Measurements from ENCODE around the gene TOM1L1.

The TOM1L1 gene

GRCh38 chr17:54887787-54888186 is 12.9 kb upstream of the TOM1L1 start:
- H3K36me3 ChIP-seq (ENCODE audit: control insufficient read depth in 2 of 2, insufficient read depth in 1 of 2, low read length in 2 of 2): no peaks in the 10 kb centered on the region
- CTCF ChIA-PET: interaction anchor here (0.7 kb wide), 1 partner anchor 230 kb away, joined by 3 read pairs; no protein-coding TSS in a partner anchor
- H3K9me3 ChIP-seq (ENCODE audit: control insufficient read depth, insufficient read depth, low read depth, low read length): no peaks in the 10 kb centered on the region
- no peak overlapping the region for H3K4me3 ChIP-seq (ENCODE audit: low read depth, low read length)
- TF ChIP-seq ZNF292 (tag by site-specific recombination; IDR thresholded peaks at IDR 0.05; ENCODE audit: borderline replicate concordance, low read depth) (no peak), ZNF580 (tag by site-specific recombination; IDR thresholded peaks at IDR 0.05) (no peak), ZNF654 (tag by site-specific recombination; IDR thresholded peaks at IDR 0.05; ENCODE audit: low read depth) (no peak), ZNF510 (tag by site-specific recombination; IDR thresholded peaks at IDR 0.05; ENCODE audit: insufficient replicate concordance) (no peak)
- no peaks in the 10 kb centered on the region for H3K4me1 ChIP-seq (ENCODE audit: control insufficient read depth, insufficient read depth, low read length)
- H3K27ac ChIP-seq (ENCODE audit: extremely low read depth, low read depth, low read length): no peak overlapping the region
- POLR2A ChIA-PET: no interaction called here

- no peak overlapping the region for H3K4me3 ChIP-seq (ENCODE audit: low read depth, low read length)
- ChIA-PET CTCF (no interaction called here), POLR2A (no interaction called here)
- TF ChIP-seq OSR2 (tag by site-specific recombination; IDR thresholded peaks at IDR 0.05): no peak
- H3K27ac ChIP-seq (ENCODE audit: extremely low read depth, low read depth, low read length): no peak overlapping the region
- H3K4me1 ChIP-seq (ENCODE audit: control insufficient read depth, insufficient read depth, low read length): no peaks in the 10 kb centered on the region
- H3K36me3 ChIP-seq (ENCODE audit: control insufficient read depth in 2 of 2, insufficient read depth in 1 of 2, low read length in 2 of 2): no peaks in the 10 kb centered on the region
- no peaks in the 10 kb centered on the region for H3K9me3 ChIP-seq (ENCODE audit: control insufficient read depth, insufficient read depth, low read depth, low read length)
Observed at GRCh38 chr17:54888254-54888653, 12.4 kb upstream of the TOM1L1 start.

GRCh38 chr17:54888981-54889380 is 11.7 kb upstream of the TOM1L1 start:
- Histone ChIP-seq H3K4me3 (ENCODE audit: low read depth, low read length) (no peak overlapping the region), H3K9me3 (ENCODE audit: control insufficient read depth, insufficient read depth, low read depth, low read length) (no peaks in the 10 kb centered on the region), H3K4me1 (ENCODE audit: control insufficient read depth, insufficient read depth, low read length) (no peaks in the 10 kb centered on the region), H3K27ac (ENCODE audit: extremely low read depth, low read depth, low read length) (no peak overlapping the region), H3K36me3 (ENCODE audit: control insufficient read depth in 2 of 2, insufficient read depth in 1 of 2, low read length in 2 of 2) (no peaks in the 10 kb centered on the region)
- TF ChIP-seq ZFP41 (tag by site-specific recombination; IDR thresholded peaks at IDR 0.05; ENCODE audit: borderline replicate concordance) (no peak), ZNF184 (tag by site-specific recombination; IDR thresholded peaks at IDR 0.05) (no peak), ZSCAN23 (tag by site-specific recombination; IDR thresholded peaks at IDR 0.05) (no peak), ZBTB17 (tag by site-specific recombination; IDR thresholded peaks at IDR 0.05) (no peak), ZNF133 (tag by site-specific recombination; IDR thresholded peaks at IDR 0.05) (no peak), ZNF157 (tag by site-specific recombination; IDR thresholded peaks at IDR 0.05) (no peak), ZNF398 (tag by site-specific recombination; IDR thresholded peaks at IDR 0.05) (no peak), ZNF621 (tag by site-specific recombination; IDR thresholded peaks at IDR 0.05) (no peak), MEIS1 (CRISPR knock-in tag; IDR thresholded peaks at IDR 0.05; ENCODE audit: borderline replicate concordance) (no peak), ZNF311 (tag by site-specific recombination; IDR thresholded peaks at IDR 0.05; ENCODE audit: borderline replicate concordance) (no peak), KLF1 (tag by site-specific recombination; IDR thresholded peaks at IDR 0.05) (no peak), ZBTB11 (tag by site-specific recombination; conservative IDR thresholded peaks at IDR 0.05; ENCODE audit: low read depth) (no peak), ZNF37A (tag by site-specific recombination; IDR thresholded peaks at IDR 0.05) (no peak), ZNF692 (tag by site-specific recombination; IDR thresholded peaks at IDR 0.05) (no peak)
- ChIA-PET POLR2A (no interaction called here), CTCF (no interaction called here)
